Endodermal cell (in vitro differentiated cells): ENCODE measurements around the gene SARS1. TPM values are rescaled to one million over a fixed set of nuclear protein-coding genes. Genes with fewer than 3 reads are reported as not detected.

ENCODE experiments used
- DNase-seq: peaks from one replicate; pipeline ENCODE4 v3.0.0-alpha.2; 2017
- H3K27ac ChIP-seq: 2 replicates; pipeline ENCODE4 v1.5.1; 2013; ENCODE audit warnings: mild to moderate bottlenecking, low read depth, low read length, moderate library complexity
- H3K27me3 ChIP-seq: 2 replicates; pipeline ENCODE4 v1.6.1; 2013; ENCODE audit warnings: mild to moderate bottlenecking, low read length, moderate library complexity; ENCODE audit not compliant: insufficient read depth, control insufficient read depth, poor library complexity, severe bottlenecking
- H3K36me3 ChIP-seq: 2 replicates; pipeline ENCODE4 v1.7.0; 2013; ENCODE audit warnings: mild to moderate bottlenecking, low read length, moderate library complexity; ENCODE audit not compliant: control insufficient read depth, insufficient read depth
- H3K4me1 ChIP-seq: one replicate; pipeline ENCODE4 v1.7.0; 2013; ENCODE audit warnings: low read length; ENCODE audit not compliant: control insufficient read depth, insufficient read depth
- H3K4me3 ChIP-seq: 2 replicates; pipeline ENCODE4 v1.5.1; 2013; ENCODE audit warnings: mild to moderate bottlenecking, low read length, moderate library complexity
- H3K9ac ChIP-seq: 2 replicates; pipeline ENCODE4 v1.6.1; 2013; ENCODE audit warnings: mild to moderate bottlenecking, low read length, moderate library complexity; ENCODE audit not compliant: poor library complexity, severe bottlenecking; ENCODE audit errors: extremely low read depth
- H3K9me3 ChIP-seq: 2 replicates; pipeline ENCODE4 v1.6.1; 2013; ENCODE audit warnings: mild to moderate bottlenecking, low read length, moderate library complexity; ENCODE audit not compliant: control insufficient read depth
- H3K27ac Mint-ChIP-seq: 2 replicates; pipeline ENCODE4 v1.8.0; 2020; ENCODE audit warnings: mixed read lengths
- H3K27me3 Mint-ChIP-seq: 2 replicates; pipeline ENCODE4 v1.8.0; 2021; ENCODE audit warnings: mild to moderate bottlenecking, mixed read lengths; ENCODE audit not compliant: insufficient read depth
- H3K36me3 Mint-ChIP-seq: 2 replicates; pipeline ENCODE4 v1.8.0; 2020; ENCODE audit warnings: low read depth, mixed read lengths
- H3K4me1 Mint-ChIP-seq: 2 replicates; pipeline ENCODE4 v1.8.0; 2020; ENCODE audit warnings: mixed read lengths
- H3K4me3 Mint-ChIP-seq: 2 replicates; pipeline ENCODE4 v1.8.0; 2020; ENCODE audit warnings: mild to moderate bottlenecking, moderate library complexity, mixed read lengths
- H3K9me3 Mint-ChIP-seq: 2 replicates; pipeline ENCODE4 v1.8.0; 2020; ENCODE audit warnings: mild to moderate bottlenecking, mixed read lengths
- CTCF ChIP-seq: fragments of 200-600 bp; sonication (generic); conservative IDR thresholded peaks from 2 replicates; pipeline ENCODE4 v1.5.0; 2021; ENCODE audit warnings: antibody characterized with exemption, mild to moderate bottlenecking
- WGBS, 2 experiments: methylation state at CpG; one replicate each; pipeline versions ENCODE4 v1.1.5 to v1.1.7; 2013; ENCODE audit warnings: missing lambda C conversion rate in 2 of 2, mixed read lengths in 1 of 2; ENCODE audit not compliant: insufficient coverage in 1 of 2, insufficient read length in 1 of 2; 5-methylcytosine and 5-hydroxymethylcytosine counted together
- total RNA-seq, 2 donors: library from RNA; stranded (reverse); fragmentation: NEBNext Ultra II Directional in 1 of 2; extraction: Animal tissue kit (Norgen Biotek cat#: 25700) in 1 of 2; gene quantifications; 2 replicates in 1 of 2; 3 replicates in 1 of 2; pipeline ENCODE4 v1.2.1, GENCODE V29; 2021

SARS1 gene
- total RNA-seq, 2 donors from 2014 or later, result 100 to 101 TPM

DNA sequence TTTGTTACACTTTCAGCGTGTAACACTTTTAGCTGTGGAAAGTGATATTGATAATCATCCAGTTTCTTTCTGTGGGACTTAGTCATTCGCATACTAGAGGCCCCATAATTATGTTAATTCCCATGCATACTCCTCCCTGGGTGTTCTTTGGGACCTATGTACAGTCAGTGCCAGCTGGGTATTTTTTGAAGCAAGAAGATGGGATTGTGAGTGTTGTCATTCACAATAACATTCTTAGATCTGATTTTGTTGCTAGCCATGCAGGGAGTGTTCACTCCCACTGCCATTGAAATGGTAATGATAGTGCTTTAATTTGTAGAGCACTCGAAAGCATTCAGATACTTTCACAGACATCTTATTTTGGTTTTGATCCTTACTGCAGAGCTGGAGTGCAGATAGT lies 11.6 kb downstream of the SARS1 start:
- no peak overlapping the region for H3K4me3 Mint-ChIP-seq

DNA sequence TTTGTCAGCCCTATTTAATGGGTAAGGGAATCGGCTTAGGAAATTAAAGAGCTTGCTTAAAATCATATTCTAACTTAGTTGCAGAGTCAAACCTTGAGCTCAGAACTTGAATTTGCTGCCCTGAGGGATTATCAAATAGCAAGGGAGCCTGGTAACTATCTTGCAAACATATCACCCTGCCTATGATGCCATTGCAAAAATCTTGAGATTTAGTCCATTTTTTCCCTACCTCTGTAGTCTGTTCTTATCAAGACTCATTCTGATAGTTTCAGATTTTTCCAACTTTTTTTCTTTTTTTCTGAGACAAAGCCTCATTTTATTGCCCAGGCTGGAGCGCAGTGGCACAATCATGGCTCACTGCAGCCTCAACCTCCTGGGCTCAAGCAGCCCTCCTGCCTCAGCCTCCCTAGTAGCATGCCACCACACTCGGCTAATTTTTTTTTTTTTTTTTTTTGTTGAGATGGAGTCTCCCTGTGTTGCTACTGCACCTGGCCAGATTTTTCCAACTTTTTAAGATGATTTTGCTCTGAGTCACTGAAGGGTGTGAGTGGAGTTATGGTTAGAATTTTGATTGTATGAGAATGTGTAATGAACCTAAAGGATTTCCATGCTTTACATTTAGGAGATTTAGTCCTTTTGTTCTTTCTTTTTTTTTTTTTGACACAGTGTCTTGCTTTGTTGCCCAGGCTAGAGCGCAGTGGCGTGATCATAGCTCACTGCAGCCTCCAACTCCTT lies 12.2 kb downstream of the SARS1 start:
- H3K27me3 Mint-ChIP-seq, result no peaks in the 10 kb centered on the region
- 94 to 97% methylated on average over 3 to 5 of the region's 5 CpGs for WGBS, 2 experiments
- no peak overlapping the region for H3K4me3 Mint-ChIP-seq
- Histone ChIP-seq H3K27me3 (no peaks in the 10 kb centered on the region), H3K9ac (no peak overlapping the region), H3K9me3 (no peaks in the 10 kb centered on the region), H3K27ac (no peak overlapping the region), H3K4me3 (no peak overlapping the region), H3K4me1 (peaks cover 4% of the 10 kb centered on the region), H3K36me3 (peaks cover 61% of the 10 kb centered on the region)
- no peaks in the 10 kb centered on the region for H3K9me3 Mint-ChIP-seq
- no peak overlapping the region for H3K27ac Mint-ChIP-seq
- H3K4me1 Mint-ChIP-seq, result peaks cover 24% of the 10 kb centered on the region
- TF ChIP-seq CTCF, result no peak
- DNase-seq, result no peak
- H3K36me3 Mint-ChIP-seq, result peaks cover 30% of the 10 kb centered on the region

More for the DNA sequence above, 11.6 kb downstream of the SARS1 start:
- Histone ChIP-seq H3K4me1 (peaks cover 4% of the 10 kb centered on the region), H3K27ac (no peak overlapping the region), H3K36me3 (peaks cover 58% of the 10 kb centered on the region), H3K9me3 (no peaks in the 10 kb centered on the region), H3K4me3 (no peak overlapping the region), H3K27me3 (no peaks in the 10 kb centered on the region), H3K9ac (no peak overlapping the region)
- 60 to 71% methylated on average over 1 to 3 of the region's 3 CpGs for WGBS, 2 experiments
- Mint-ChIP-seq H3K9me3 (no peaks in the 10 kb centered on the region), H3K27ac (no peak overlapping the region), H3K4me1 (peaks cover 20% of the 10 kb centered on the region), H3K27me3 (no peaks in the 10 kb centered on the region), H3K36me3 (peaks cover 26% of the 10 kb centered on the region)
- no peak for TF ChIP-seq CTCF
- DNase-seq, result no peak

GRCh38 chr1:109228167-109228566 lies 14.4 kb downstream of the SARS1 start:
- DNase-seq, result no peak
- Mint-ChIP-seq H3K4me1 (peaks cover 24% of the 10 kb centered on the region), H3K27ac (no peak overlapping the region), H3K27me3 (no peaks in the 10 kb centered on the region), H3K36me3 (peaks cover 46% of the 10 kb centered on the region), H3K4me3 (no peak overlapping the region), H3K9me3 (no peaks in the 10 kb centered on the region)
- no peak overlapping the region for H3K9ac ChIP-seq
- peaks cover 4% of the 10 kb centered on the region for H3K4me1 ChIP-seq
- peaks cover 66% of the 10 kb centered on the region for H3K36me3 ChIP-seq
- WGBS, 2 experiments, result 89 to 92% methylated on average over 2 to 3 of the region's 3 CpGs
- H3K27me3 ChIP-seq, result no peaks in the 10 kb centered on the region
- H3K4me3 ChIP-seq, result no peak overlapping the region
- peak overlapping the region; percentile 25 for H3K27ac ChIP-seq
- H3K9me3 ChIP-seq, result no peaks in the 10 kb centered on the region
- TF ChIP-seq CTCF, result no peak
